K562 (cell line): ENCODE data around the gene PDGFD. TPM values are rescaled to one million over a fixed set of nuclear protein-coding genes. Genes with fewer than 3 reads are reported as not detected.

Experiments
- ATAC-seq: fragments of 200-7000 bp; cut with Tn5 transposase; 3 replicates; pipeline ENCODE4 v1.9.1; 2020; ENCODE audit warnings: moderate library complexity
- BruUV-seq: library from RNA; stranded (reverse); fragments of 400-500 nt; replicated peaks from 2 replicates; lab custom pipeline; 2021; lab: Mats Ljungman, UMichigan
- CTCF ChIA-PET: fragments of 300-600 bp; formaldehyde crosslinking; extraction: SDS; loops from one replicate; lab custom pipeline; 2021; ENCODE audit warnings: low intra/inter-chr PET ratio; lab: Yijun Ruan, JAX
- POLR2A ChIA-PET: fragments of 300-600, 350-650 bp; sonication (Branson Sonifier 250); formaldehyde crosslinking; extraction: SDS; loops from one replicate; lab custom pipeline; 2021; ENCODE audit warnings: antibody characterized with exemption, inconsistent platforms; lab: Yijun Ruan, JAX
- DNase-seq, 4 experiments: peaks; one replicate each; pipeline versions ENCODE4 v3.0.0 to v3.0.0-alpha.2; 2011 to 2018; ENCODE audit warnings: low spot score in 3 of 4, mixed read lengths in 3 of 4; ENCODE audit errors: extremely low read depth in 1 of 4
- FAIRE-seq: peaks from 2 replicates; lab custom pipeline; 2011; peaks lifted over from hg19 to GRCh38; lab: Jason Lieb, UNC
- H2AFZ ChIP-seq: 2 replicates; pipeline ENCODE4 v1.6.0; 2011; ENCODE audit warnings: low read depth, low read length, control low read depth, inconsistent platforms
- H3K27ac ChIP-seq: fragments of 200-600 bp; 3 replicates; pipeline ENCODE4 v1.8.0; 2011; ENCODE audit warnings: low read depth, mild to moderate bottlenecking, control low read depth, inconsistent platforms, low read length, moderate library complexity, mixed read lengths; ENCODE audit errors: extremely low read depth
- H3K27me3 ChIP-seq, 2 experiments: fragments of 300-600 bp in 1 of 2; 2 replicates in 1 of 2; 3 replicates in 1 of 2; pipeline versions ENCODE4 v1.6.0 to v1.8.0; 2011; ENCODE audit warnings: inconsistent platforms in 2 of 2, low read length in 2 of 2, mild to moderate bottlenecking in 1 of 2, mixed read lengths in 1 of 2, moderate library complexity in 1 of 2; ENCODE audit not compliant: control insufficient read depth in 2 of 2, insufficient read depth in 2 of 2
- H3K36me3 ChIP-seq: fragments of 300-600 bp; 3 replicates; pipeline ENCODE4 v1.8.0; 2011; ENCODE audit warnings: mild to moderate bottlenecking, low read length, inconsistent platforms; ENCODE audit not compliant: control insufficient read depth, insufficient read depth
- H3K4me1 ChIP-seq, 2 experiments: fragments of 200-600 bp in 1 of 2; replicated peaks in 1 of 2; 2 replicates in 1 of 2; 3 replicates in 1 of 2; pipeline versions ENCODE4 v1.5.1 to v1.8.0; 2011; ENCODE audit warnings: inconsistent platforms in 2 of 2, low read length in 2 of 2, mild to moderate bottlenecking in 1 of 2, mixed read lengths in 1 of 2, moderate library complexity in 1 of 2; ENCODE audit not compliant: control insufficient read depth in 2 of 2, insufficient read depth in 2 of 2
- H3K4me2 ChIP-seq: 2 replicates; pipeline ENCODE4 v1.6.1; 2011; ENCODE audit warnings: low read length, control low read depth, inconsistent platforms, mixed read lengths; ENCODE audit not compliant: insufficient read depth
- H3K4me3 ChIP-seq: fragments of 200-600 bp; sonication (generic), shearing (Covaris generic); 2 replicates; pipeline ENCODE4 v1.5.1; 2016; ENCODE audit warnings: control low read depth, inconsistent platforms
- H3K79me2 ChIP-seq: fragments of 200-600 bp; 3 replicates; pipeline ENCODE4 v1.8.0; 2011; ENCODE audit warnings: low read length, inconsistent platforms; ENCODE audit not compliant: control insufficient read depth, insufficient read depth
- H3K9ac ChIP-seq, 2 experiments: 2 replicates each; pipeline versions ENCODE4 v1.6.0 to v1.6.1; 2011; ENCODE audit warnings: low read depth in 2 of 2, low read length in 2 of 2, control low read depth in 1 of 2, inconsistent platforms in 1 of 2, mild to moderate bottlenecking in 1 of 2, mixed read lengths in 1 of 2; ENCODE audit not compliant: insufficient read depth in 1 of 2
- H3K9me1 ChIP-seq: one replicate; pipeline ENCODE4 v1.6.0; 2011; ENCODE audit warnings: inconsistent platforms, mild to moderate bottlenecking, low read length, moderate library complexity; ENCODE audit not compliant: control insufficient read depth, insufficient read depth
- H3K9me3 ChIP-seq: replicated peaks from 2 replicates; pipeline ENCODE4 v1.5.1; 2011; ENCODE audit warnings: low read depth, low read length, inconsistent platforms; ENCODE audit not compliant: control insufficient read depth, insufficient read depth
- H4K20me1 ChIP-seq: replicated peaks from 2 replicates; pipeline ENCODE4 v1.6.1; 2011; ENCODE audit warnings: low read length, inconsistent platforms, mixed read lengths; ENCODE audit not compliant: control insufficient read depth, insufficient read depth
- CHCHD3 ChIP-seq: fragments of 250-450 bp; sonication (Bioruptor Pico); IDR thresholded peaks from 2 replicates; pipeline ENCODE4 v2.1.2; 2022; ENCODE audit warnings: mild to moderate bottlenecking
- DMBX1 ChIP-seq: fragments of 250-450 bp; sonication (Bioruptor Pico); IDR thresholded peaks from 2 replicates; pipeline ENCODE4 v1.8.0; 2022; ENCODE audit warnings: inconsistent platforms, mild to moderate bottlenecking, moderate library complexity, borderline replicate concordance
- GATAD2B ChIP-seq: fragments of 450-650 bp; IDR thresholded peaks from 2 replicates; pipeline ENCODE4 v1.6.1; 2017; ENCODE audit warnings: mild to moderate bottlenecking, borderline replicate concordance
- GTF2A2 ChIP-seq: IDR thresholded peaks from 2 replicates; pipeline ENCODE4 v1.6.1; 2016; ENCODE audit warnings: mild to moderate bottlenecking, missing genetic modification characterization, missing compliant biosample characterization
- HNRNPLL ChIP-seq: fragments of 200-400 bp; formaldehyde crosslinking; IDR thresholded peaks from 2 replicates; pipeline ENCODE4 v1.6.1; 2017; ENCODE audit warnings: low read length, low read depth, mild to moderate bottlenecking; ENCODE audit not compliant: poor library complexity, severe bottlenecking
- MAFK ChIP-seq: IDR thresholded peaks from 2 replicates; pipeline ENCODE4 v1.6.1; 2011; ENCODE audit warnings: low read length, improper control_type of control experiment
- NUFIP1 ChIP-seq: fragments of 450-650 bp; IDR thresholded peaks from 2 replicates; pipeline ENCODE4 v1.6.1; 2018; ENCODE audit not compliant: partially characterized antibody
- TAF1 ChIP-seq: IDR thresholded peaks from 2 replicates; pipeline ENCODE4 v1.6.1; 2011; ENCODE audit warnings: mild to moderate bottlenecking, low read length, moderate library complexity; ENCODE audit not compliant: insufficient read depth, control insufficient read depth, severe bottlenecking; ENCODE audit errors: extremely low read depth
- in situ Hi-C: fragments of 300-500 bp; cut with MboI; formaldehyde crosslinking; loops from 4 replicates; pipeline ENCODE4 v1.15.0; 2018; ENCODE audit warnings: inconsistent platforms, mixed read lengths
- intact Hi-C: fragments of 100-400 bp; cut with micrococcal nuclease; formaldehyde crosslinking; loops from 2 replicates; pipeline ENCODE4 v1.14.2; 2022
- polyA plus RNA-seq, 8 experiments: library from polyadenylated mRNA; depleted of rRNA in 4 of 8; stranded (reverse) in 5 of 8; unstranded in 3 of 8; fragments of >200 nt; fragmentation: Nextera tagmentation in 2 of 8; fragmentation: Illumina TruSeq in 1 of 8; extraction: Ambion mirVana in 2 of 8; extraction: Trizol in 1 of 8; gene quantifications; 2 replicates each; pipeline versions ENCODE4 v1.2.1 to v1.2.3, GENCODE V29; 2011 to 2014; ENCODE audit warnings: inconsistent platforms in 1 of 8, missing spikeins in 1 of 8
- total RNA-seq, 7 experiments: library from RNA; depleted of rRNA in 6 of 7; stranded (reverse); fragments of >200 nt in 6 of 7; fragmentation: Illumina TruSeq in 2 of 7; extraction: Trizol in 2 of 7; gene quantifications; 2 replicates each; pipeline versions ENCODE4 v1.2.1 to v1.2.3, GENCODE V29; 2011 to 2021; ENCODE audit warnings: low replicate concordance in 1 of 7

Gene PDGFD
- total and polyA plus RNA-seq, 9 of the 15 experiments (the other 6 are each of a cell fraction or from before 2014, with no cell fraction given), result 0.11 TPM; not detected in 8

DNA sequence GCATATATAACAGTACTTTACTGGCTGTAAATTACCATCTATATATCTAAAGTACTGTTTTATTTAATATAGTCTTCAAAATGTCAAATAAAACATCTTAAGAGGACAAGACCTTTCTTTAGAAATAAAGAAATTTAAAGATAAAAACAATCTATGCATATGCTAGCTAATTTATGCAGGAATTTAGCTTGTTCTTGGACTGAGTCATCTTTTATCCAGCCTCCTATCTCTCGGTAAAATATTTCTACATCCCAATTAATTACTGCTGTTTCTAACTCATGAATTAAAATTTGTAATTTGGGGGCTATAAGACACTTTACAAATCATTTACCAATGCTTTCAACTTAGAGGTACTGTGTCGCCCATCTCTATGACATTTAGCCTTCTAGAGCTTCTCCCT lies 200.3 kb downstream of the PDGFD start (continued):
- no peak for TF ChIP-seq DMBX1
- TF ChIP-seq HNRNPLL, result no peak
- TF ChIP-seq GTF2A2, result no peak
- TF ChIP-seq MAFK, result no peak
- TF ChIP-seq CHCHD3 (CRISPR knock-in tag), result no peak
- no peak for TF ChIP-seq GATAD2B

GRCh38 chr11:103961010-103961409 lies 202.9 kb downstream of the PDGFD start:
- Histone ChIP-seq H3K4me2 (no peak overlapping the region), H3K9ac (no peak overlapping the region), H3K4me3 (no peak overlapping the region), H3K4me1 (no peaks in the 10 kb centered on the region), H3K27me3 (no peaks in the 10 kb centered on the region), H3K27ac (no peak overlapping the region), H3K79me2 (no peaks in the 10 kb centered on the region), H3K9me3 (no peaks in the 10 kb centered on the region), H3K9me1 (no peaks in the 10 kb centered on the region)
- DNase-seq, result no peak
- BruUV-seq, result no TSS peak
- POLR2A ChIA-PET, result no interaction called here
- in situ Hi-C loops, result no loop called here
- CTCF ChIA-PET, result no interaction called here
- no peak for TF ChIP-seq TAF1
- no peak for TF ChIP-seq NUFIP1
- TF ChIP-seq, all 486 proteins: peak for 0
- no peak overlapping the region for H2AFZ ChIP-seq
- no peaks in the 10 kb centered on the region for H4K20me1 ChIP-seq
- intact Hi-C loops, result no loop called here
- H3K36me3 ChIP-seq, result no peaks in the 10 kb centered on the region
- ATAC-seq (no peak), FAIRE-seq (no peak)
